HG02840 (cell line): ENCODE measurements around the gene CERS4.
"Not testable (repeated sequence)": the region's sequence is repeated elsewhere in the genome, so short reads cannot be mapped to it uniquely, and the experiment has no call there.

Experiments
- ATAC-seq: cut with Tn5 transposase; IDR thresholded peaks from one replicate; pipeline ENCODE4 v1.9.1; 2021; ENCODE audit warnings: mild to moderate bottlenecking, moderate library complexity, moderate number of reproducible peaks; ENCODE audit not compliant: unreplicated experiment, low FRiP score

The CERS4 gene

GRCh38 chr19:8259142-8259921 is 50.2 kb downstream of the CERS4 start:
- ATAC-seq: no peak

DNA sequence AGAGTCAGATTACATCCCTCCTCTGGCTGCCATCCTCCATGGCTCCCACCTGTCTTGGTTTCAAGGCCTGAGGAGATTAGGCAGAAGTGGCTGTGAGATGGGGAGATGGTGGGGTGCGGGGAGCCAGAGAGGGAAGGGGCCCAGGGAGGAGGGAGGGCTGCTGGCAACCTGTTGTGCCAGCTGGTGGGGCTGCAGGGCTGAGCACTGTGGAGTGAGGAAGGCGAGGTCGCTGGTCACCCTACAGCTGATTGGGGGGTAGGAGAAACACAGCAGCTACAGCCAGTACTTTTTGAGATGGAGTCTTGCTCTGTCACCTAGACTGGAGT is 50.7 kb downstream of the CERS4 start:
- no peak for ATAC-seq

- ATAC-seq: no peak
Measured at GRCh38 chr19:8261347-8261746, 52.2 kb downstream of the CERS4 start.

- no peak for ATAC-seq
Measured at GRCh38 chr19:8261881-8262280, 52.7 kb downstream of the CERS4 start.

GRCh38 chr19:8262431-8262830 is 53.3 kb downstream of the CERS4 start:
- no peak for ATAC-seq

DNA sequence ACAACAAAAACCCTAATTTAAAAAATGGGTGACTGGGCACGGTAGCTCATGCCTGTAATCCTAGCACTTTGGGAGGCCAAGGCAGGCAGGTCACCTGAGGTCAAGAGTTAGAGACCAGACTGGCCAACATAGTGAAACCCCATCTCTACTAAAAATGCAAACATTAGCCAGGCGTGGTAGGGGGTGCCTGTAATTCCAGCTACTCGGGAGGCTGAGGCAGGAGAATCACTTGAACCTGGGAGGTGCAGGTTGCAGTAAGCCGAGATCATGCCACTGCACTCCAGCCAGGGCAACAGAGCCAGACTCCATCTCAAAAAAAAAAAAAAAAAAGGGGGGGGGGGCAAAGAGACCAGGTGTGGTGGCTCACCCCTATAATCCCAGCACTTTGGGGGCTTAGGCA is 55.1 kb downstream of the CERS4 start:
- not testable (repeated sequence) for ATAC-seq

DNA sequence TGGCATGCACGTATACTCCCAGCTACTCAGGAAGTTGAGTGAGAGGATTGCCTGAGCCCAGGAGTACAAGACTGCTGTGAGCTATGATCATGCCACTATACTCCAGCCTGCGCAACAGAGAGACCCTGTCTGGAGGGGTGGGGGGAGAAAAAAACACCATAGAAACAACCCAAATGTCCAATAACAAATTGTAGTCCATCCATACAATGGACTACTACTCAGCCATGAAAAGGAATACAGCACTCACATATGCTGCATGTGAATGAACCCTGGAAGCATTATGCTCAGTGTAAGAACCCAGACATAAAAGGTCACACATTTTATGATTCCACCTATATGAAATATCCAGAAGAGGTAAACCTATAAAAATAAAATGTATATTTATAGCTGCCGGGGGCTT is 56.7 kb downstream of the CERS4 start:
- ATAC-seq: no peak

GRCh38 chr19:8269724-8270123 is 60.6 kb downstream of the CERS4 start:
- no peak for ATAC-seq

DNA sequence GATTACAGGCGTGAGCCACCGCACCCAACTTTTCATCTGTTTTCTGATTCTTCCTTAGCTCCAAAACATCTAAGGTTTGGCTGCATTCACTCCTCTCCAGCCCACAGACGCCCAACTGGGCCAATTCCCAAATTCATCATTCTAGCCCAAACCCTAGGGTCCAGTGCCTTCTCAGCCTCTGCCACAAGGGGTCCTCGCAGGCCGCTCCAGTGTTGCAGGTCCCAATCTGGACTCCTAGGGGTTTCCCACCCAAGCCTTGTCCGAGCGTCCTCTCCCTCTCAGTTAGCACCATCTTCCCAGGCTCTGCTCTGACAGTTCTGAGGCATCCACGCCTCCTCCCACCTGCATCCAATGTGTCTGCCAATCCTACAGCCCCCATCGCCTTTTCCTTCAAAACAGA is 67.3 kb downstream of the CERS4 start:
- ATAC-seq: not testable (repeated sequence)

DNA sequence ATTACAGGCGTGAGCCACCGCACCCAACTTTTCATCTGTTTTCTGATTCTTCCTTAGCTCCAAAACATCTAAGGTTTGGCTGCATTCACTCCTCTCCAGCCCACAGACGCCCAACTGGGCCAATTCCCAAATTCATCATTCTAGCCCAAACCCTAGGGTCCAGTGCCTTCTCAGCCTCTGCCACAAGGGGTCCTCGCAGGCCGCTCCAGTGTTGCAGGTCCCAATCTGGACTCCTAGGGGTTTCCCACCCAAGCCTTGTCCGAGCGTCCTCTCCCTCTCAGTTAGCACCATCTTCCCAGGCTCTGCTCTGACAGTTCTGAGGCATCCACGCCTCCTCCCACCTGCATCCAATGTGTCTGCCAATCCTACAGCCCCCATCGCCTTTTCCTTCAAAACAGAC is 82.2 kb downstream of the CERS4 start:
- ATAC-seq: not testable (repeated sequence)

- ATAC-seq: no peak
Measured at GRCh38 chr19:8302357-8302691, 93.2 kb downstream of the CERS4 start.

GRCh38 chr19:8302734-8303133 is 93.6 kb downstream of the CERS4 start:
- ATAC-seq: no peak

DNA sequence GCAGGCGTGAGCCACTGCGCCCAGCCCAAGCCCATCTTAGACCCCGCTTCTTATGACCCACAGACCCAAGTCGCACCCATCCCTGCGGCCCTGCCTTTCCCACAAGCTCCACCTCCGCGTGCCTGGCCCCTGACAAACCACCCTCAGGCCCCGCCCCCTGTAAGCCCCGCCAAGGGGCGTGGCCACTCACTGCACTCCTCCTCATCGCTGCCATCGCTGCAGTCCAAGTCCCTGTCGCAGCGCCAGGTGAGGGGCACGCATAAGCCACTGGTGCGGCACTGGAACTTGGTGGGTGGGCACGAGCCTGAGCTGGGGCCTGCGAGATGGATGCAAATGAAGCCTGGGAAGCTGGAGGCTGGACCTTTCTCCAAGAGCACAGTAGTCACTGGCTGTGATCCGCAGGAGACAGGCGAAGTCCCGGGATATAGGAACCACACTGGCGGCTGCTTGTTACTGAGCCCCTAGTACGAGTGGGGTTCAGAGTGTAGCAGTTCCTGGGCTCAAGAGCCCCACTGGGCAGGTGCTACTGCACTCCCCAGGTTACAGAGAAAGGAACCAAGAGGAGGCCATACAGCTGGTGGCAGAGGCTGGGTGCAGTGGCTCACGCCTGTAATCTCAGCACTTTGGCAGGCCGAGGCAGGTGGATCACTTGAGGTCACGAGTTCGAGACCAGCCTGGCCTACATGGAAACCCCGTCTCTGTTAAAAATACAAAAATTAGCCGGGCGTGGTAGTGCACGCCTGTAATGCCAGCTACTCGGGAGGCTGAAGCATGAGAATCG is 95.9 kb downstream of the CERS4 start:
- ATAC-seq: no peak

DNA sequence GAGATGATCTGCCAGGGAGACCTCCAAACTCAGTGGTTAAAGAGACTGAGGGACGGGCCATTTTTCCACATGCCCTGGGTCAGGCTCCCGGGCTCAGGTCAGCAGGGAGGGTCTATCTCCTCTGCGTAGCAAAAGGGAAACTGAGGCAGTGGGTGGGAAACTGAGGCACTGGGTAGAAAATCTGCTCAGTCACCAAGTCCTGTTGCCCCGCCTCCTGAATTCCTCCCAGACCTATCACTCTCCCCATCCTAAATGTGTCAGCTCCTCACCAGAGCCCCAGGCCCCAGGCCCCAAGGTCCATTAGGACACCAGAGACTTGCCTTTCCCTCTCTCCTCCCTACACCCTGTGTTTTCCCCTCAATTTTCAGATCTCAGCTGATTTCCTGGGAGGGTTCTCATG is 96.6 kb downstream of the CERS4 start:
- ATAC-seq: no peak

- no peak for ATAC-seq
Measured at GRCh38 chr19:8306235-8307054, 97.3 kb downstream of the CERS4 start.

GRCh38 chr19:8307400-8307964 is 98.3 kb downstream of the CERS4 start:
- ATAC-seq: no peak

DNA sequence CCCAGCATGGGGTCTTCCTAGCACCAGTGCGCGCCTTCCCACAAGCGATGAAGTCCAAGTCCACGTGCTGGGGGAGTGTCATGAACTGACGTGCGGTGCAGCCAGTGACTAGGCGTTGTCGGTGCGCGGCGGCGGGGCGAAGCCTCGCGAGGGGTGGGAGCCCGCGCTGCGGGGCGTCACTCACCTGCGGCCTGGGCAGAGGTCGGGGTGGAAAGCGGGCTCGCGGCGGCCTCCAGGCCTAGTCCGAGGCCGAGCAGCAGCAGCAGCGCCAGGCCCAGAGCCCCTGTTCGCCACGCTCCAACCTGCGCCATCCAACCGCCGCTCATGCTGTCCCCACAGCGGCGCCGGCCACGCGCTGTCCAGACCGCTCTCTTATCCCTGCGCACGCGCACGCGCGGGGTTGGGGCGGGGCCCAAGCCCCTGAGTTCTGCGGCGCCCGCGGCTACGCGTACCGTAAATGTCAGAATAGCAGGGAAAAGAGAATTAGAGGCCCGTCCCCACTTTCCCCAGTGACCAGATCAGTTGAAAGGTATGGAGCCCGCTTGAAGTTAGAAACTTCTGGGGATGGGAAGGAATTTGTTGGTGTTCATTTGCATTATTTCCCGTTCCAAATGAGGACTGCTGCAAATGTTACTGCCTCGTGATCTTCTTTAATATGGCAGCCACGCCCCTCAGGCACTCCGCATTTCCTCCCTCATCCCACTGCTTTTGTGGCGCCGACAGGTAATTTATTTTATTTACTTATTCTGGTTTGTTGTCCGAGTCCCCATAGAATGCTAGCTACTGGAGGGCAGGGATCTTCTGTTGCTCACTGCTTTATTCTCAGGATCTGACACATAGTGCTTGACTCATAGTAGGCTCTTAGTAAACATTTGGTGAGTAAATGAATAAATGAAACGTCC is 99.0 kb downstream of the CERS4 start, which contains the start of gene CD320:
TSS of gene CD320 (minus strand) at position 394 of the 902 bp plus-strand sequence. CDS start at position 326, 68 bp downstream.
- peak; percentile 85 for ATAC-seq

- no peak for ATAC-seq
Measured at GRCh38 chr19:8308891-8309291, 99.7 kb downstream of the CERS4 start.

GRCh38 chr19:8310342-8311055 is 101.3 kb downstream of the CERS4 start:
- no peak for ATAC-seq
